ENCODE results near the gene RC3H1. TPM values are rescaled to one million over a fixed set of nuclear protein-coding genes. Genes with fewer than 3 reads are reported as not detected.

Gene RC3H1
- total RNA-seq, 5 donors from 2014 or later (not counting 1 experiment from before 2014, with no cell fraction given): 39.9 to 52.1 (median 49.3) TPM

GRCh38 chr1:173886746-173887611 lies 135.2 kb downstream of the RC3H1 start:
- Mint-ChIP-seq H3K4me3 (no peak overlapping the region), H3K36me3 (peaks cover 65% of the 10 kb centered on the region), H3K27me3 (no peaks in the 10 kb centered on the region), H3K27ac (peak overlapping the region; percentile 29 to 48), H3K9me3 (no peaks in the 10 kb centered on the region), H3K4me1 (peaks cover 30 to 44% (median 42%) of the 10 kb centered on the region in 3 donors)
- Histone ChIP-seq H3K9me3 (no peaks in the 10 kb centered on the region), H3K36me3 (ENCODE audit: control insufficient read depth in 2 of 2, extremely low read depth in 1 of 2, insufficient read depth in 1 of 2, low read length in 1 of 2) (peaks cover 9 to 28% of the 10 kb centered on the region in 2 donors), H3K27ac (ENCODE audit: low read length) (peak overlapping the region; percentile 5), H3K27me3 (replicated peaks in 1 of 2; ENCODE audit: control insufficient read depth in 2 of 2, extremely low read depth in 1 of 2, insufficient read depth in 2 of 2, low read length in 1 of 2) (no peaks in the 10 kb centered on the region), H3K4me3 (ENCODE audit: control insufficient read depth in 1 of 2, extremely low read depth in 1 of 2, low read length in 1 of 2) (no peak overlapping the region), H3K4me1 (ENCODE audit: control insufficient read depth in 1 of 2, extremely low read depth in 1 of 2, insufficient read depth in 2 of 2, low read length in 2 of 2) (peaks cover 9 to 13% of the 10 kb centered on the region in 2 experiments)
- ATAC-seq (replicated peaks in 1 of 4) (peak in 2 of 4 experiments; percentile 32 to 38), DNase-seq (peak in 1 of 35 experiments; percentile 7)
- 0% methylated on average over 1 of the region's 4 CpGs for WGBS (ENCODE audit: insufficient coverage)
- POLR2A ChIA-PET: no interaction called here
- CTCF ChIA-PET: no interaction called here

GRCh38 chr1:173884701-173885100 lies 137.5 kb downstream of the RC3H1 start:
- ChIA-PET POLR2A (no interaction called here), CTCF (interaction anchor here in 1 of 2 donors (0.6 kb wide), 1 partner anchor 106 kb away, joined by 5 read pairs; no protein-coding TSS in a partner anchor)
- Histone ChIP-seq H3K36me3 (ENCODE audit: control insufficient read depth in 2 of 2, extremely low read depth in 1 of 2, insufficient read depth in 1 of 2, low read length in 1 of 2) (peaks cover 9 to 31% of the 10 kb centered on the region in 2 donors), H3K27me3 (replicated peaks in 1 of 2; ENCODE audit: control insufficient read depth in 2 of 2, extremely low read depth in 1 of 2, insufficient read depth in 2 of 2, low read length in 1 of 2) (no peaks in the 10 kb centered on the region), H3K9me3 (no peaks in the 10 kb centered on the region), H3K27ac (ENCODE audit: low read length) (no peak overlapping the region), H3K4me1 (ENCODE audit: control insufficient read depth in 1 of 2, extremely low read depth in 1 of 2, insufficient read depth in 2 of 2, low read length in 2 of 2) (peaks cover 9 to 13% of the 10 kb centered on the region in 2 experiments), H3K4me3 (ENCODE audit: control insufficient read depth in 1 of 2, extremely low read depth in 1 of 2, low read length in 1 of 2) (no peak overlapping the region)
- H3K4me1 Mint-ChIP-seq: peaks cover 24 to 35% (median 32%) of the 10 kb centered on the region in 3 donors
- peaks cover 57% of the 10 kb centered on the region for H3K36me3 Mint-ChIP-seq
- no peak overlapping the region for H3K27ac Mint-ChIP-seq
- no peak for DNase-seq
- no peaks in the 10 kb centered on the region for H3K9me3 Mint-ChIP-seq
- no peak for ATAC-seq (replicated peaks in 1 of 4)
- WGBS (ENCODE audit: insufficient coverage): 96% methylated on average over 5 of the region's 5 CpGs
- H3K4me3 Mint-ChIP-seq: no peak overlapping the region
- H3K27me3 Mint-ChIP-seq: no peaks in the 10 kb centered on the region

Other genes starting within 250 kb of the RC3H1 start
- 10 to 100 TPM in 3 of 5 donors, 1 to 10 TPM in 2; 4.9 to 14.1 (median 13.6) TPM for gene DARS2, start 197.7 kb downstream of the RC3H1 start, total RNA-seq
- 10 to 100 TPM in 3 of 5 donors, 1 to 10 TPM in 2; 8.1 to 12.7 (median 10.3) TPM for gene CENPL, start 197.5 kb downstream of the RC3H1 start, total RNA-seq
- gene GAS5, start 154.4 kb downstream of the RC3H1 start, total RNA-seq: 100 to 1,000 TPM; 638 to 881 (median 772) TPM
- gene ZBTB37, start 154.0 kb downstream of the RC3H1 start, total RNA-seq: 10 to 100 TPM; 17.6 to 24.7 (median 22.4) TPM
- 1 to 10 TPM in 1 of 5 donors, under 1 TPM in 2, not detected in 2; 0.72 to 1.3 (median 0.95) TPM for gene SERPINC1, start 105.0 kb downstream of the RC3H1 start, total RNA-seq
- 100 to 1,000 TPM in 1 of 5 donors, 10 to 100 TPM in 4; 75.0 to 108 (median 82.3) TPM for gene RABGAP1L, start 137.2 kb upstream of the RC3H1 start, total RNA-seq

All from T-cell (primary cell).